Natural killer cell (primary cell): Measurements from ENCODE around the gene NTMT1. TPM values are rescaled to one million over a fixed set of nuclear protein-coding genes. Genes with fewer than 3 reads are reported as not detected.
A peak's percentile ranks its signal among the peaks of the same experiment; 100 is the strongest.

Source experiments
- ATAC-seq, 3 donors: fragments of 150-1000 bp in 2 of 3; fragments of 200-7000 bp in 1 of 3; cut with Tn5 transposase; 1 replicate in 1 of 3; 2 replicates in 2 of 3; pipeline ENCODE4 v1.10.0; 2021; ENCODE audit warnings: mild to moderate bottlenecking in 2 of 3, moderate library complexity in 2 of 3
- DNase-seq, 2 donors: peaks; one replicate each; pipeline versions ENCODE4 v3.0.0 to v3.0.0-alpha.2; 2013 to 2021; ENCODE audit warnings: mixed read lengths in 1 of 2
- H3K27ac ChIP-seq: one replicate; pipeline ENCODE4 v1.5.1; 2013; ENCODE audit warnings: mild to moderate bottlenecking, low read length
- H3K27me3 ChIP-seq: one replicate; pipeline ENCODE4 v1.6.1; 2013; ENCODE audit warnings: low read length; ENCODE audit not compliant: control insufficient read depth, insufficient read depth
- H3K36me3 ChIP-seq: one replicate; pipeline ENCODE4 v1.6.1; 2013; ENCODE audit warnings: low read length; ENCODE audit not compliant: control insufficient read depth, insufficient read depth
- H3K4me1 ChIP-seq: one replicate; pipeline ENCODE4 v1.6.1; 2013; ENCODE audit warnings: low read length; ENCODE audit not compliant: control insufficient read depth, insufficient read depth
- H3K4me3 ChIP-seq: one replicate; pipeline ENCODE4 v1.5.1; 2013; ENCODE audit warnings: low read length
- H3K9me3 ChIP-seq: one replicate; pipeline ENCODE4 v1.6.1; 2013; ENCODE audit warnings: low read length; ENCODE audit not compliant: control insufficient read depth, insufficient read depth
- H3K27ac Mint-ChIP-seq, 2 donors: one replicate each; pipeline ENCODE4 v1.8.0; 2022; ENCODE audit warnings: mild to moderate bottlenecking in 2 of 2, mixed read lengths in 2 of 2, moderate library complexity in 1 of 2
- H3K27me3 Mint-ChIP-seq, 2 donors: one replicate each; pipeline ENCODE4 v1.8.0; 2022; ENCODE audit warnings: low read depth in 2 of 2, mixed read lengths in 2 of 2
- H3K36me3 Mint-ChIP-seq: one replicate; pipeline ENCODE4 v1.8.0; 2022; ENCODE audit warnings: mixed read lengths
- H3K4me1 Mint-ChIP-seq, 2 donors: one replicate each; pipeline ENCODE4 v1.8.0; 2022; ENCODE audit warnings: mixed read lengths in 2 of 2
- H3K4me3 Mint-ChIP-seq: one replicate; pipeline ENCODE4 v1.8.0; 2022; ENCODE audit warnings: mild to moderate bottlenecking, moderate library complexity, mixed read lengths
- H3K9me3 Mint-ChIP-seq, 2 donors: one replicate each; pipeline ENCODE4 v1.8.0; 2022; ENCODE audit warnings: mixed read lengths in 2 of 2
- CTCF ChIP-seq: fragments of 200-600 bp; IDR thresholded peaks from one replicate; pipeline ENCODE4 v1.8.0; 2022; ENCODE audit warnings: antibody characterized with exemption
- WGBS: methylation state at CpG from one replicate; pipeline ENCODE4 v1.1.7; 2013; ENCODE audit warnings: missing lambda C conversion rate; ENCODE audit not compliant: insufficient coverage; 5-methylcytosine and 5-hydroxymethylcytosine counted together
- intact Hi-C: fragments of 100-400 bp; cut with micrococcal nuclease; formaldehyde crosslinking; loops from one replicate; pipeline ENCODE4 v1.14.2; 2022
- total RNA-seq, 4 donors: library from RNA; stranded (reverse); fragments of 120-200 nt in 1 of 4; gene quantifications; one replicate each; pipeline versions ENCODE4 v1.2.3 to v1.2.4, GENCODE V29; 2013 to 2022

NTMT1 gene
- total RNA-seq, 3 donors from 2014 or later (not counting 1 experiment from before 2014, with no cell fraction given) = 17.1 to 23.5 (median 17.1) TPM

- Mint-ChIP-seq H3K36me3 (no peaks in the 10 kb centered on the region), H3K27ac (peak overlapping the region; percentile 93), H3K27me3 (peaks cover 0 to 5% of the 10 kb centered on the region in 2 donors), H3K4me3 (peak overlapping the region; percentile 84), H3K9me3 (no peaks in the 10 kb centered on the region), H3K4me1 (peaks cover 42 to 54% of the 10 kb centered on the region in 2 donors)
- peak overlapping the region; percentile 91 for H3K27ac ChIP-seq
- peaks cover 2% of the 10 kb centered on the region for H3K27me3 ChIP-seq
- 8% methylated on average over 20 of the region's 20 CpGs for WGBS
- TF ChIP-seq CTCF = no peak
- no peaks in the 10 kb centered on the region for H3K36me3 ChIP-seq
- ATAC-seq (peak; percentile 18 to 24 (median 21)), DNase-seq (peak in 1 of 2 donors; percentile 71)
- H3K4me3 ChIP-seq = peak overlapping the region; percentile 90
- no peaks in the 10 kb centered on the region for H3K9me3 ChIP-seq
- intact Hi-C loops = loop anchor here (1.0 kb wide), 2 partner anchors 16 to 487 kb away; partner anchors contain the start of gene ASB6
- H3K4me1 ChIP-seq = peaks cover 49% of the 10 kb centered on the region
Observed at GRCh38 chr9:129626625-129627284, 792 bp downstream of the NTMT1 start.

GRCh38 chr9:129627556-129628440 is 1.8 kb downstream of the NTMT1 start:
- no peaks in the 10 kb centered on the region for H3K9me3 Mint-ChIP-seq
- WGBS = 79% methylated on average over 12 of the region's 12 CpGs
- no peaks in the 10 kb centered on the region for H3K9me3 ChIP-seq
- H3K4me1 Mint-ChIP-seq = peaks cover 42 to 62% of the 10 kb centered on the region in 2 donors
- peaks cover 49% of the 10 kb centered on the region for H3K4me1 ChIP-seq
- H3K4me3 ChIP-seq = no peak overlapping the region
- no peak for ATAC-seq
- H3K36me3 Mint-ChIP-seq = no peaks in the 10 kb centered on the region
- H3K4me3 Mint-ChIP-seq = peak overlapping the region; percentile 84
- H3K27ac ChIP-seq = no peak overlapping the region
- H3K27me3 ChIP-seq = no peaks in the 10 kb centered on the region
- no peak for TF ChIP-seq CTCF
- H3K27ac Mint-ChIP-seq = peak overlapping the region; percentile 93
- H3K27me3 Mint-ChIP-seq = peaks cover 0 to 4% of the 10 kb centered on the region in 2 donors
- DNase-seq = no peak
- peaks cover 3% of the 10 kb centered on the region for H3K36me3 ChIP-seq
- intact Hi-C loops = no loop called here

- H3K27ac ChIP-seq = no peak overlapping the region
Observed at GRCh38 chr9:129628709-129629108, 2.7 kb downstream of the NTMT1 start.

More at GRCh38 chr9:129628709-129629108, 2.7 kb downstream of the NTMT1 start:
- 89% methylated on average over 5 of the region's 6 CpGs for WGBS
- no peak for TF ChIP-seq CTCF
- no peaks in the 10 kb centered on the region for H3K9me3 Mint-ChIP-seq
- no peak for DNase-seq
- Histone ChIP-seq H3K9me3 (no peaks in the 10 kb centered on the region), H3K36me3 (peaks cover 10% of the 10 kb centered on the region), H3K4me1 (peaks cover 49% of the 10 kb centered on the region), H3K27me3 (no peaks in the 10 kb centered on the region), H3K4me3 (no peak overlapping the region)
- intact Hi-C loops = no loop called here
- H3K4me3 Mint-ChIP-seq = no peak overlapping the region
- H3K36me3 Mint-ChIP-seq = no peaks in the 10 kb centered on the region
- H3K27me3 Mint-ChIP-seq = no peaks in the 10 kb centered on the region
- H3K27ac Mint-ChIP-seq = peak overlapping the region in 1 of 2 donors; percentile 93
- no peak for ATAC-seq
- H3K4me1 Mint-ChIP-seq = peaks cover 42 to 62% of the 10 kb centered on the region in 2 donors
